Osteoblast (primary cell): ENCODE measurements around the gene ADAMTSL1. TPM values are rescaled to one million over a fixed set of nuclear protein-coding genes. Genes with fewer than 3 reads are reported as not detected.
A peak's percentile ranks its signal among the peaks of the same experiment; 100 is the strongest.

Source experiments
- DNase-seq: peaks from one replicate; pipeline ENCODE4 v3.0.0; 2011; ENCODE audit warnings: low spot score, mixed read lengths; ENCODE audit not compliant: insufficient read length; ENCODE audit errors: missing footprints
- H2AFZ ChIP-seq: 2 replicates; pipeline ENCODE4 v1.6.0; 2011; ENCODE audit warnings: mild to moderate bottlenecking, low read length
- H3K27ac ChIP-seq: 2 replicates; pipeline ENCODE4 v1.5.1; 2011; ENCODE audit warnings: mild to moderate bottlenecking, low read depth, low read length, moderate library complexity
- H3K27me3 ChIP-seq: 2 replicates; pipeline ENCODE4 v1.6.0; 2012; ENCODE audit warnings: mild to moderate bottlenecking, control low read depth, inconsistent platforms, low read length, moderate library complexity; ENCODE audit not compliant: insufficient read depth
- H3K36me3 ChIP-seq: 2 replicates; pipeline ENCODE4 v1.5.1; 2011; ENCODE audit warnings: mild to moderate bottlenecking, low read length, control low read depth, moderate library complexity; ENCODE audit not compliant: insufficient read depth
- H3K4me1 ChIP-seq: 2 replicates; pipeline ENCODE4 v1.5.1; 2011; ENCODE audit warnings: mild to moderate bottlenecking, low read length, control low read depth, moderate library complexity; ENCODE audit not compliant: insufficient read depth
- H3K4me2 ChIP-seq: 2 replicates; pipeline ENCODE4 v1.6.0; 2011; ENCODE audit warnings: mild to moderate bottlenecking, low read length; ENCODE audit not compliant: insufficient read depth
- H3K4me3 ChIP-seq: fragments of 200-600 bp; sonication (generic); 3 replicates; pipeline ENCODE4 v1.5.1; 2012; ENCODE audit warnings: mild to moderate bottlenecking, low read length, inconsistent platforms; ENCODE audit not compliant: insufficient read depth
- H3K79me2 ChIP-seq: 2 replicates; pipeline ENCODE4 v1.6.0; 2012; ENCODE audit warnings: mild to moderate bottlenecking, low read length, control low read depth, inconsistent platforms; ENCODE audit not compliant: insufficient read depth
- H3K9me3 ChIP-seq: 2 replicates; pipeline ENCODE4 v1.5.1; 2011; ENCODE audit warnings: low read depth, low read length, control low read depth
- H4K20me1 ChIP-seq: 2 replicates; pipeline ENCODE4 v1.6.0; 2012; ENCODE audit warnings: mild to moderate bottlenecking, low read length, control low read depth; ENCODE audit not compliant: insufficient read depth
- total RNA-seq: library from RNA; depleted of rRNA; stranded (reverse); fragments of >200 nt; gene quantifications from 2 replicates; pipeline ENCODE4 v1.2.3, GENCODE V29; 2012
- TF ChIP-seq, protein P1 (sequence below): IDR thresholded peaks from 2 replicates; pipeline ENCODE4 v1.5.1; 2011; ENCODE audit warnings: mild to moderate bottlenecking, low read depth, low read length, moderate library complexity; ENCODE audit errors: extremely low read depth

Gene ADAMTSL1
- total RNA-seq, 1 donor: 54.3 TPM

DNA sequence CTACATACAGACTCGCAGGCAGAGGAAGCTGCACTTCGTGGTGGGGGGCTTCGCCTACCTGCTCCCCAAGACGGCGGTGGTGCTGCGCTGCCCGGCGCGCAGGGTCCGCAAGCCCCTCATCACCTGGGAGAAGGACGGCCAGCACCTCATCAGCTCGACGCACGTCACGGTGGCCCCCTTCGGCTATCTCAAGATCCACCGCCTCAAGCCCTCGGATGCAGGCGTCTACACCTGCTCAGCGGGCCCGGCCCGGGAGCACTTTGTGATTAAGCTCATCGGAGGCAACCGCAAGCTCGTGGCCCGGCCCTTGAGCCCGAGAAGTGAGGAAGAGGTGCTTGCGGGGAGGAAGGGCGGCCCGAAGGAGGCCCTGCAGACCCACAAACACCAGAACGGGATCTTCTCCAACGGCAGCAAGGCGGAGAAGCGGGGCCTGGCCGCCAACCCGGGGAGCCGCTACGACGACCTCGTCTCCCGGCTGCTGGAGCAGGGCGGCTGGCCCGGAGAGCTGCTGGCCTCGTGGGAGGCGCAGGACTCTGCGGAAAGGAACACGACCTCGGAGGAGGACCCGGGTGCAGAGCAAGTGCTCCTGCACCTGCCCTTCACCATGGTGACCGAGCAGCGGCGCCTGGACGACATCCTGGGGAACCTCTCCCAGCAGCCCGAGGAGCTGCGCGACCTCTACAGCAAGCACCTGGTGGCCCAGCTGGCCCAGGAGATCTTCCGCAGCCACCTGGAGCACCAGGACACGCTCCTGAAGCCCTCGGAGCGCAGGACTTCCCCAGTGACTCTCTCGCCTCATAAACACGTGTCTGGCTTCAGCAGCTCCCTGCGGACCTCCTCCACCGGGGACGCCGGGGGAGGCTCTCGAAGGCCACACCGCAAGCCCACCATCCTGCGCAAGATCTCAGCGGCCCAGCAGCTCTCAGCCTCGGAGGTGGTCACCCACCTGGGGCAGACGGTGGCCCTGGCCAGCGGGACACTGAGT is 303.2 kb downstream of the ADAMTSL1 start:
- Histone ChIP-seq H3K4me3 (no peak overlapping the region), H4K20me1 (no peaks in the 10 kb centered on the region), H3K79me2 (peaks cover 17% of the 10 kb centered on the region), H3K27ac (no peak overlapping the region), H3K27me3 (no peaks in the 10 kb centered on the region), H3K36me3 (peaks cover 72% of the 10 kb centered on the region), H3K4me1 (peaks cover 4% of the 10 kb centered on the region), H2AFZ (no peak overlapping the region), H3K4me2 (no peak overlapping the region), H3K9me3 (no peaks in the 10 kb centered on the region)
- TF ChIP-seq, protein P1, sequence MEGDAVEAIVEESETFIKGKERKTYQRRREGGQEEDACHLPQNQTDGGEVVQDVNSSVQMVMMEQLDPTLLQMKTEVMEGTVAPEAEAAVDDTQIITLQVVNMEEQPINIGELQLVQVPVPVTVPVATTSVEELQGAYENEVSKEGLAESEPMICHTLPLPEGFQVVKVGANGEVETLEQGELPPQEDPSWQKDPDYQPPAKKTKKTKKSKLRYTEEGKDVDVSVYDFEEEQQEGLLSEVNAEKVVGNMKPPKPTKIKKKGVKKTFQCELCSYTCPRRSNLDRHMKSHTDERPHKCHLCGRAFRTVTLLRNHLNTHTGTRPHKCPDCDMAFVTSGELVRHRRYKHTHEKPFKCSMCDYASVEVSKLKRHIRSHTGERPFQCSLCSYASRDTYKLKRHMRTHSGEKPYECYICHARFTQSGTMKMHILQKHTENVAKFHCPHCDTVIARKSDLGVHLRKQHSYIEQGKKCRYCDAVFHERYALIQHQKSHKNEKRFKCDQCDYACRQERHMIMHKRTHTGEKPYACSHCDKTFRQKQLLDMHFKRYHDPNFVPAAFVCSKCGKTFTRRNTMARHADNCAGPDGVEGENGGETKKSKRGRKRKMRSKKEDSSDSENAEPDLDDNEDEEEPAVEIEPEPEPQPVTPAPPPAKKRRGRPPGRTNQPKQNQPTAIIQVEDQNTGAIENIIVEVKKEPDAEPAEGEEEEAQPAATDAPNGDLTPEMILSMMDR: no peak
- peak; percentile 38 for DNase-seq

DNA sequence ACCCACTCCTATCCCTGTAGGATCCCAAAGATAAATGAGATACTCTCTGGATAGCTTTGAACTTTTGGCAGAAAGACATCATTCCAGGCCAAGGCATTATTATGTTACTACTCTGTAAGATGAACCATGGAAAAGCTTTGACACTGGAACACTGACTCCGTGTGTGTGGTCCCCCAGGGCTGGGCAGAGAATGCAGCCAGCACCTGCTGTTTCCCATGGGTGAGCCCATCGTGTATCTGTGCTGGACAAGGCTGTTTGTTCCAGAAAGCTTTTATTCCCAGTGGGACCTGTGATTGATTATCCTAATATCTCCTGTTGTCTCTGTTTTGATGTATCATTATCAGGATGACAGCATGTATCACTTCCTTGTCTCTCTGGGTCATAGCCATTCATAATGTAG is 304.2 kb downstream of the ADAMTSL1 start:
- Histone ChIP-seq H3K4me2 (no peak overlapping the region), H3K36me3 (peaks cover 71% of the 10 kb centered on the region), H2AFZ (no peak overlapping the region), H3K27me3 (no peaks in the 10 kb centered on the region), H3K4me3 (no peak overlapping the region), H3K9me3 (no peaks in the 10 kb centered on the region), H3K79me2 (peaks cover 22% of the 10 kb centered on the region), H3K4me1 (peaks cover 4% of the 10 kb centered on the region), H4K20me1 (no peaks in the 10 kb centered on the region), H3K27ac (no peak overlapping the region)
- TF ChIP-seq, protein P1: no peak
- peak; percentile 34 for DNase-seq

DNA sequence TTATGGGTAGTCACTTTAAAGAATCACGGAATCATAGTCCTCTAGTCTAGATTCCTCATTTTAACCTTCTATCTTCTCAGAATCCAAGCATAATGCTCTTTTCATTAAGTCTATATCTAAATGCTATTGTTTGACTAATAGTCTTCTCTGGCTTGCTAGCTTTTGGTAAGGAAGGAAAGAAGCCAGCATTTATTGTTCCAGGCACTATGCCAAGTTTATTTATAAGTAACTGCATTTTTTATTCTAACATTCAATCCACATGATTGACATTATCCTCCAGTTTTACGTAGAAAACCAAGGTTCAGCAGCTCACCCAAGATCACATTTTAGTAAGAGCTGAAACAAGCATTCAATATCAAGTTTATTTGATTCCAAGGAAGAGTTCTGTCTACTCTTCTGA is 304.9 kb downstream of the ADAMTSL1 start:
- Histone ChIP-seq H3K4me1 (peaks cover 4% of the 10 kb centered on the region), H3K4me3 (no peak overlapping the region), H3K27me3 (no peaks in the 10 kb centered on the region), H3K27ac (no peak overlapping the region), H2AFZ (no peak overlapping the region), H3K79me2 (peaks cover 22% of the 10 kb centered on the region), H3K36me3 (peaks cover 69% of the 10 kb centered on the region), H3K4me2 (no peak overlapping the region), H3K9me3 (no peaks in the 10 kb centered on the region), H4K20me1 (no peaks in the 10 kb centered on the region)
- peak; percentile 79 for DNase-seq
- TF ChIP-seq, protein P1: no peak

DNA sequence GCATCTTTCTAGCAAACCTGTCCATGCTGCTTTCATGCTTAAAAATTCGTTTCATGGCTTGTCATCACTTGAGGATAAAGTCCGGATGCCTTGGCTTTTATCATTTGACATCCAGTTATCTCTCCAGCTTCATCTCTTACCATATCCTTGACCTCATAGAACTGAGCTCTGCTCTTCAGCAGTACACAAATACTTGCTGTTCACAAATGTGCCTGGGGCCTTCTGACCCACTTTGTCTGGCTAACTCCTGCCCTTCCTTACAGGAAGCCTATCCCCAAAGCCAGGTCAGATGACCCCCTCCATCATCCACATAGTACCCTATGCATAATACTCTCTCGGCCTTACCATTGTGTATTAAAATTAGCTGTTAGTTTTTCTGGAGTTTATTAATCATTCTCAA is 310.0 kb downstream of the ADAMTSL1 start:
- DNase-seq: no peak
- Histone ChIP-seq H3K36me3 (peaks cover 37% of the 10 kb centered on the region), H3K9me3 (no peaks in the 10 kb centered on the region), H3K79me2 (peaks cover 21% of the 10 kb centered on the region), H3K27me3 (no peaks in the 10 kb centered on the region), H3K4me3 (no peak overlapping the region), H3K27ac (no peak overlapping the region), H2AFZ (no peak overlapping the region), H3K4me1 (peaks cover 37% of the 10 kb centered on the region), H3K4me2 (no peak overlapping the region), H4K20me1 (peaks cover 3% of the 10 kb centered on the region)
- TF ChIP-seq, protein P1: no peak
